Measurements from ENCODE around the gene ASIC3. TPM values are rescaled to one million over a fixed set of nuclear protein-coding genes. Genes with fewer than 3 reads are reported as not detected.

Gene ASIC3
- total RNA-seq, result 0.18 TPM in 1 of 2 replicates, not detected in the other

DNA sequence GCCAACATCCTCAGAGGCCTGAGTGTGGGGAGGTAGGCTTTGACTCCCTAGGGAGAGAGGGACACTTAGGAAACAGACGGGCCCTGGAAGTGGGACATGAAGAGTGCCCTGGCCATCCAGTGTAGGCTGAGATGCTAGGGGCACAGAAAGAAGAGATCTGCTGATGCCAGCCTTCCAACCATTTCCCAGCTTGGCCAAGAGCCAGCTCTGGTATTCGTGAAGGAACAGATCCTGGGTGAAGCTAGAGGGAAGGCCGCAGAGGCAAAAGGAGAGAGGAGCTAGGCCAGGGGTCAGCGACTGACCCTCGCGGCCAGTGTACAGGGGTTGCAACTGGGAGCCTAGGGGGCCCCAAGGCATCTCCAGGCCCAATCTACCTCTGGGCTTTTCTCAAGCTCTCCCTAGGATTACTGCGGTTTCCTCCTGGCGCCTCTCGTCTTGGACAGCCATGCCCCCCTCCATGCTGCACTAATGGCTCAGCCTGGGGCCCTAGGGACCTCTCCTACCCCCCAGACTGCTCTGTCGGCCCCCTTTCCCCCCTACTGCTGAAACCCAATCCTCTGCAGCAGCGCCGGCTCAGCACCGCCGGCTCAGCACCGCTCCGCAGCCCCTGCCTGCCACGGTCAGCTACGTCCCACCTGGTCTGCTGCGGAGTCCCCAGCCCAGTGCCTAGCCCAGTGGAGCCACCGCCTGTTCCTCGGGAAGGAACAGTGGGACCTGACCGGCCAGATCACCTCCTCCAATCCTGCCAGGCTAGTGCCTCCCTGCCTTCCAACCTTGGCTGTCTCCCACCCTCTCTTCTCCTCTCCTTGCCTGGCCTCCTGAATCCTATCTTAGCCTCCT lies at the start of gene ASIC3:
TSS of gene ASIC3 (plus strand) at position 556 of the 840 bp plus-strand sequence. CDS start 355 bp downstream, outside the sequence.

DNA sequence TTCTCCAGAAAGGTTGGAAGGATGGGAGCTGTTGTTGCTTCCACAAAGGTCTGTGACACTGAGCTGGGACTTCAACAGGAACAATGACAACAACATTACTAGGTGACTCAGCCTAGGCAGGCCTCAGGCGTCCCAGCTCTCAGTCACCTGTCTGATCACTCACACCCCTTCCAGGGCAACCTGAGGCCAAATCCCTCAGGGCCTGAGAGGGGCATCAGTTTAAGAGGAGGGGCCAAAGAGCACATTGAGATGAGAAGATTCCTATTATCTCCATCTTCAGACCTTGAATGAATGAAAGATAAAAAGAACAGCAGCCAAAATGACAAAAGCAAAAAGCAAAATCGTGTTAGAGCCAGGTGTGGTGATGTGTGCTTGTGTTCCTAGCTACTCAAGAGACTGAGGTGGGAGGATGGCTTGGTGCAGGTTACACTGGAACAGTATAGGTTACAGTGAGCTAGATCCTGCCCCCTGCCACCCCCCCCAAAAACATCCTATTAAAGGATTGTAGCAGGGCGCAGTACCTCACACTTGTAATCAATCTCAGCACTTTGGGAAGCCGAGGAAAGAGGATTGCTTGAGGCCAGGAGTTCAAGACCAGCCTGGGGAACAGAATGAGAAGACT lies 23.8 kb upstream of the ASIC3 start, which contains the start of gene ATG9B:
TSS of gene ATG9B (minus strand) at position 60 of the 622 bp plus-strand sequence. CDS start 71 bp downstream, outside the sequence.

GRCh38 chr7:151028131-151028947 lies 20.0 kb upstream of the ASIC3 start, which contains the start of gene ABCB8:
ABCB8 (plus strand) TSS chr7:151028450; CDS start chr7:151028516, 66 bp downstream.

DNA sequence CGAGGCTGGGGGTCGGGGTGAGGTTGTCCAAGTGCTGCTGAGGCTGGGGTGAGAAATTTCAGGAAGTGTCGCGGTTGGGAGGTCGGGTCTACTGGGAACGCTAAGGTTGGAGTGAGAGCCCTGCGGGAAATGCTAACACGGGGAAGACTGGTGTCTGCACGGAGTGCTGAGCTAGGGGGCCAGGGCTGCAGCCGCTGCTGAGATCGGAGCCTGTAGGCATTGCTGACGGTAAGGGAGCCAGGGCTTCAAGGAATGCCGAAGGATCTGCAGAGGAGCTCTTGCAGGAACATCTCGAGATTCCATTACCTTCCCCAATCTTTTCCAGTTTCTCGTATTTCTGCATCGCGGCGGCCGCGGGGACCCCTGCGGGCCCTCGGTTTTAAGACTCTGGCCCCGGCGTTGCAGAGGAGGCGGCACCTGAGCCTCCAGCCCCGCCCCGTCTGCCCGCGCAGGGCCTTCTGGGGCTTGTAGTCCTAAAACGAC lies 9.2 kb downstream of the ASIC3 start, which contains the start of gene CDK5:
TSS of gene CDK5 (minus strand) at position 392 of the 483 bp plus-strand sequence. CDS start at position 343, 49 bp downstream.

DNA sequence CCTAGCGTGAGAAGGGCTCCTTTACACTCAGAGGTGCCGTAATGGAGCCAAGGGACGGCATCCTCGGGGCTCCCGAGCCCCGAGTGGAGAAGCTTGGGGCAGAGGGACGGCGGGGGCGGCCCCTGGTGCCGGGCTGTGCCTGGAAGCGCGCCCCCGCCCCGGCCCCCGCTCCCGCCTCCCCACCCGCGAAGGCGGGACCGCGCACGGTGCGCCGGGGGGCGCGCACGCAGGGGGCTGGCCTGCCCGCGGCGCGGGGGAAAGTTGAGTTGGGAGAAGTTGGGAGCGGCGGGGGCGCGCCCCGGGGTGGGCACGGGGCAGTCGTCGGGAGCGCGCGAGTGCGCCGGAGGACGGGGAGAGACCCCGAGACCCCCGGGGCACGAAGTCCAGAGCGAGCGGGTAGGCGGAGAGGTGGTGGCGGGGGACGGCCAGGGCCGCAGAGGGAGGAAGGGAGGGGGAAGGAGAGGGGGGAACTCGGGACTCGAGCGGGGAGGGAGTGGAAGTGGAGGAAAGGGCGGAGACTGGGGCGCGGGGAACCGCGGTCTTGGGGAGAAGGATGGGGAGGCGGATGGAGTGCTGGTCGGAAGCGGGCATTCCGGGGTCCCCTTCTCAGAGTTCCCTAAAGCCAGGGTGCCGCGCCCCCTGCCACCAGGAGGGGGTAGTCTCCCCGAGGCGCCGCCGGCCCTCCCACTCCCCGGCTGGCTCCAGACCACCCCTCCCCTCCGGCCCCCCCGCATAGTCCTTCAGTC lies 11.2 kb downstream of the ASIC3 start, which contains the start of gene SLC4A2:
TSS of gene SLC4A2 (plus strand) at position 223 of the 746 bp plus-strand sequence. CDS start 2,399 bp downstream, outside the sequence.

GRCh38 chr7:151080522-151081169 lies 32.3 kb downstream of the ASIC3 start, which contains the start of gene FASTK:
FASTK (minus strand) TSS chr7:151080809; CDS start chr7:151080766, 43 bp downstream.

DNA sequence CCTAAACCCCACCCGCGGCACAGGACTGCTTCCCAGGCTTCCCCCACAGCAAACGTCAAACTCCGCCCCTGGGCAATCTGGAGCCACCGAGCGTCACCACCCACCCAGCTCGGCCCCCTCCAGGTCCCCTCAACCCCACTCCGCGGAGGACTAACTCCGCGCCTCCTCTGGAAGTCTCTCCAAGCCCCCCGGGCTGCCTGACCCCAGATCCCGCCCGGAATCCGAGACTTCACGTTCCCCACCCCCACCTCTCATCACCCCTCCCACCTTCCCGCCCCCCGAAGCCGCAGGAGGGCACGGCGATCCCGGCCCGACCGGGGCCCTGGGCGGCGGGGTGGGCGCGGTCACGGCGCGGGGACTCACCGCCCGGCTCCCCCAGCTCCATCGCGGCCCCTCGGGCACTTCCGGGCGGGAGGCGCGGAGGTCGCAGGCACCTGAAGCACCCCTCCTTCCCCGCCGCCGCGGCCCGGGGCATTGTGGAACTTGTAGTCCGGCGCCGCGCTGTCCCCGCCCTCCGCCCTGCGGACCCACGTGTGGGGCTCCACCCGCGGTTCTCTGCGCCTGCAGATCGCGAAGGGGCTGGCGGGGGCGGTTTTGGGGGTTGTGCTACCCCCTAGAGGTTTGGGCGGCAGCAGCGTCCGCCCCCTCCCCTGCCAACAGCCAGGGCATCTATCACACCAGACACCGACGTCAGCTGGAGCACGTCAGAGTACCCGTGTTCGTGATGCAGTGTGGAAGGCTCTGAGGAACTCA lies 34.9 kb downstream of the ASIC3 start, which contains the start of gene TMUB1:
TSS of gene TMUB1 (minus strand) at position 423 of the 753 bp plus-strand sequence. CDS start 930 bp downstream, outside the sequence.

DNA sequence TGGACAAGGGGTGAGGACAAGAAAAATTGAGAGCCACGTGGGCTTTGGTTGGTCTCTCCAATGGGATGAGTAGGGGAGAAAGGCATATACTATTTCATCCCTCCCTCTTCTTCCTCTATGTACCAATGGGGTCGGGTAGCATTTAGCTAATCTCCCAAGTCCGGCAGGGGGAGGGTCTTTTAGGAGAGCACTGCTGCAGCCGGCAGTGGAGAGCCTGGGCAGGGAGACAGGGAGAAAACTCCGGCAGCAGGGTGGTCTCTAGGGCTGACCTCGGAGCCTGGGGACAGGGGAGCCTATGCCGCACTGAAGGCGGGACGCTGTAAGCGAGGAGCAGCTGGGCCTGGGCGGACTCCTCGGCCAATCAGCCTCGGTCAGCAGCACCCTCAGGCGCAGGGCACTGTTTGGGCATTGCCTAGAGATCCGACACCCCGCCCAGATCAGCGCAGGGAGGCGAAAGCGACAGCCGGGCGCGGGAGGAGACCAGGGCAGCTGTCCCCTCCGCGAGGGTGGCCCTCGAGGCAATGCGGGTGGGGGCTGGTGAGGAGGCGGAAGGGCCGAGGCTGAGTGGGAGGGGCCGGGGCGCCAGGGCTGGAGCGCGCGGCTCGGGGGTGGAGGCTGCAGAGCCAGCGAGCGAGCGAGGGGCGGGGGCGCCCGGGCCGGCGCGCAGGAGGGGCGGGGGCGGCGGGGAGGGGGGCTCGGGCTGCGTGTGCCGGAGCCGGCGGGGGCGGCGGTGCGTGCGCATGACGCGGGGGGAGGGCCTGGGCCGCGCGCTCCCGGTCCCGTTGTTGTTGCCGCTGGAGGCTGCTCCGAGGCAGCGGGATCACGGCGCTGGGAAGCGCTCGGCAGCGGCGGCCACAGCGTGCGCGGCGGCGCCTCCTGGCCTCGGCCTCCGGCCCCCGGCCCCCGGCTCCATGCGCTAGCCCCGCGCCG lies 37.6 kb downstream of the ASIC3 start, which contains the start of gene AGAP3:
TSS of gene AGAP3 (plus strand) at position 785 of the 930 bp plus-strand sequence. CDS start 267 bp downstream, outside the sequence.

Other genes with a start within 250 kb of the ASIC3 start
- 0.35 and 0.58 TPM in 2 replicates for gene TMEM176B, start 248.2 kb upstream of the ASIC3 start, total RNA-seq
- 0.53 and 1.2 TPM in 2 replicates for gene TMEM176A, start 247.8 kb upstream of the ASIC3 start, total RNA-seq
- not detected in 2 replicates for gene AOC1, start 196.0 kb upstream of the ASIC3 start, total RNA-seq
- gene KCNH2, start 70.2 kb upstream of the ASIC3 start, total RNA-seq, result 8.7 and 10.7 TPM in 2 replicates
- gene NOS3, start 57.5 kb upstream of the ASIC3 start, total RNA-seq, result 8.9 and 11.0 TPM in 2 replicates
- not detected in 2 replicates for gene ATG9B, start 24.0 kb upstream of the ASIC3 start, total RNA-seq
- gene ABCB8, start 20.1 kb upstream of the ASIC3 start, total RNA-seq, result 56.9 and 61.1 TPM in 2 replicates
- 19.3 and 24.6 TPM in 2 replicates for gene CDK5, start 9.4 kb downstream of the ASIC3 start, total RNA-seq
- gene SLC4A2, start 11.1 kb downstream of the ASIC3 start, total RNA-seq, result 80.3 and 82.5 TPM in 2 replicates
- gene FASTK, start 32.3 kb downstream of the ASIC3 start, total RNA-seq, result 91.1 and 100 TPM in 2 replicates
- 51.6 and 67.5 TPM in 2 replicates for gene TMUB1, start 35.0 kb downstream of the ASIC3 start, total RNA-seq
- 29.6 and 36.9 TPM in 2 replicates for gene AGAP3, start 37.9 kb downstream of the ASIC3 start, total RNA-seq
- gene GBX1, start 119.2 kb downstream of the ASIC3 start, total RNA-seq, result not detected in 2 replicates
- not detected in 2 replicates for gene ASB10, start 138.7 kb downstream of the ASIC3 start, total RNA-seq
- gene H2BK1, start 162.0 kb downstream of the ASIC3 start, total RNA-seq, result not detected in 2 replicates
- gene ABCF2, start 178.7 kb downstream of the ASIC3 start, total RNA-seq, result 69.5 and 72.6 TPM in 2 replicates
- 69.8 and 70.6 TPM in 2 replicates for gene CHPF2, start 184.0 kb downstream of the ASIC3 start, total RNA-seq
- 19.0 and 51.0 TPM in 2 replicates for gene SMARCD3, start 200.2 kb downstream of the ASIC3 start, total RNA-seq

Measured in myometrial cell (primary cell).